ENCODE results near the gene VRK3.
"Not testable (repeated sequence)": the region's sequence is repeated elsewhere in the genome, so short reads cannot be mapped to it uniquely, and the experiment has no call there.

VRK3 gene, protein sequence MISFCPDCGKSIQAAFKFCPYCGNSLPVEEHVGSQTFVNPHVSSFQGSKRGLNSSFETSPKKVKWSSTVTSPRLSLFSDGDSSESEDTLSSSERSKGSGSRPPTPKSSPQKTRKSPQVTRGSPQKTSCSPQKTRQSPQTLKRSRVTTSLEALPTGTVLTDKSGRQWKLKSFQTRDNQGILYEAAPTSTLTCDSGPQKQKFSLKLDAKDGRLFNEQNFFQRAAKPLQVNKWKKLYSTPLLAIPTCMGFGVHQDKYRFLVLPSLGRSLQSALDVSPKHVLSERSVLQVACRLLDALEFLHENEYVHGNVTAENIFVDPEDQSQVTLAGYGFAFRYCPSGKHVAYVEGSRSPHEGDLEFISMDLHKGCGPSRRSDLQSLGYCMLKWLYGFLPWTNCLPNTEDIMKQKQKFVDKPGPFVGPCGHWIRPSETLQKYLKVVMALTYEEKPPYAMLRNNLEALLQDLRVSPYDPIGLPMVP

DNA sequence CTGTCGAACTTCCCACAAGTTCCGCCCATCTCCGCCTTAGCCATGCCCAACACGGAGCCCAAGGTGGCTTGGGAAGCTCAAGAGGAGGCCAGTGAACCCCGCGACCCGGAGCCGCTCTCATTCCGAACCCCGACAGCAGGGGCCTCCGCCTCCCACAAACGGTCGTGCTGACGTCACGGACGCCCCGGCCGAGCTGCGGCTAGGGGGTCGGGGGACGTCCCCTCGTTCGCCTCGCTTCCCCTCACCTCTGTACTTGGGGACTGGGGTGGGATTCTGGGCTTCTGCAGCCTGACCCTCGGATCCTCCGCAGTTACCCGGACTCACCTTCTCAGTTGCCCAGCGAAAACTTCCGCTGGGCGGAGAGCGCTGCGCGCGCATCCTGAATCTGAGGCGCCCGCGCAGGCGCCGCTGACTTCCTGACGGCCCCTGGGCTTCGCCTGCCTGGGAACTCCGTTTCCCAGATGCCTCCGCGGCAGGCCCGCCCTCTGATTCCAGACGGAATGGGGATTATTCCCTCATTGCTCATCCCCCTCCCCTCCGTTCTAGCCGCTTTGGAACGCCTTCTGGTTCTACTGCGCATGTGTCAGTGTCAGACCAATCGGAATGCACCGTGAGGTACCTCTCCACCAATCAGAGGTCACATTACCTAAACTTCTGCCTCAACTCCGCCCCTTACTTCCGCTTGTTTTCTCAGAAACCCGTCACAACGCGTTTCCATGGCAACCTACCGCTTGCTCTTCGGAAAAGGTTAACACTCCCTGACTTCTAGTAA lies at the start of gene VRK3:
Gene VRK3, minus strand, starts transcription at position 351 of the 772 bp plus-strand sequence. CDS start 9,210 bp downstream, outside the sequence.
- DNase-seq (ENCODE audit: low read depth): peak; percentile 100
- in situ Hi-C loops (cut with HindIII; ENCODE audit: low sequenced_read_pairs): no loop called here
- TF ChIP-seq, protein P1, sequence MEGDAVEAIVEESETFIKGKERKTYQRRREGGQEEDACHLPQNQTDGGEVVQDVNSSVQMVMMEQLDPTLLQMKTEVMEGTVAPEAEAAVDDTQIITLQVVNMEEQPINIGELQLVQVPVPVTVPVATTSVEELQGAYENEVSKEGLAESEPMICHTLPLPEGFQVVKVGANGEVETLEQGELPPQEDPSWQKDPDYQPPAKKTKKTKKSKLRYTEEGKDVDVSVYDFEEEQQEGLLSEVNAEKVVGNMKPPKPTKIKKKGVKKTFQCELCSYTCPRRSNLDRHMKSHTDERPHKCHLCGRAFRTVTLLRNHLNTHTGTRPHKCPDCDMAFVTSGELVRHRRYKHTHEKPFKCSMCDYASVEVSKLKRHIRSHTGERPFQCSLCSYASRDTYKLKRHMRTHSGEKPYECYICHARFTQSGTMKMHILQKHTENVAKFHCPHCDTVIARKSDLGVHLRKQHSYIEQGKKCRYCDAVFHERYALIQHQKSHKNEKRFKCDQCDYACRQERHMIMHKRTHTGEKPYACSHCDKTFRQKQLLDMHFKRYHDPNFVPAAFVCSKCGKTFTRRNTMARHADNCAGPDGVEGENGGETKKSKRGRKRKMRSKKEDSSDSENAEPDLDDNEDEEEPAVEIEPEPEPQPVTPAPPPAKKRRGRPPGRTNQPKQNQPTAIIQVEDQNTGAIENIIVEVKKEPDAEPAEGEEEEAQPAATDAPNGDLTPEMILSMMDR (IDR thresholded peaks at IDR 0.05; ENCODE audit: low read depth, low read length, missing control alignments): no peak
- H3K4me3 ChIP-seq (ENCODE audit: low read depth, low read length): peak within 1 kb of the TSS; percentile 94

DNA sequence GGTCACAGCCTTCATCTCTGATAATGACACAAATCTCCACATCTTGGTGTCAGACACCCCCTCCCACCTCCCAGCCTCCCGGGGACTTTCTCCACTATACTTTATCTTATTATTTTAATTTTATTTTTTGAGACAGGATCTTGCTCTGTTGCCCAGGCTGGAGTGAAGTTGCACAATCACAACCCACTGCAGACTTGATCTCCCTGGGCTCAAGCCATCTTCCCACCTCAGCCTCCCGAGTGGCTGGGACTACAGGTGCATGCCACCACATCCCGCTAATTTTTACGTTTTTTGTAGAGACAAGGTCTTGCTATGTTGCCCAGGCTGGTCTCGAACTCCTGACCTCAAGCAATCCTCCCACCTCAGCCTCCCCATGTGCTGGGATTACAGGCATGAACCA lies 43.2 kb upstream of the VRK3 start:
- DNase-seq (ENCODE audit: low read depth); in situ Hi-C loops (cut with HindIII; ENCODE audit: low sequenced_read_pairs); H3K4me3 ChIP-seq (ENCODE audit: low read depth, low read length): not testable (repeated sequence)

DNA sequence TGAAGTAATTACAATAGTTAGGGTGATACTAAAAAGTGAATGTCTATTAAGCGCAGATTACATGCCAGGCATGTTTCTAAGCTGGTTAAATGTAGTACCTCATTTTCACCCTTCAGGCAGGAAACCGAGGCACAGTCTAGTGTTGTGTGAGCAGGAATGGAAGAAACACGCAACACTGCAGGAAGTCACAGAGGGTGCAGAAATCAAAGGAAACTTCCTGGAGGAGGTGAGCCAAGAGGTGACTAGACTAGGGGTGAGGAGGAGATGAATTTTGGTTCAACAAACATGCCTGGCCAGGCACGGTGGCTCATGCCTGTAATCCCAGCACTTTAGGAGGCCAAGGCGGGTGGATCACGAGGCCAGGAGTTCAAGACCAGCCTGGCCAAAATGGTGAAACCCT lies 42.4 kb upstream of the VRK3 start:
- DNase-seq (ENCODE audit: low read depth): no peak
- TF ChIP-seq, protein P1 (IDR thresholded peaks at IDR 0.05; ENCODE audit: low read depth, low read length, missing control alignments): no peak
- in situ Hi-C loops (cut with HindIII; ENCODE audit: low sequenced_read_pairs): no loop called here
- H3K4me3 ChIP-seq (ENCODE audit: low read depth, low read length): no peak overlapping the region

DNA sequence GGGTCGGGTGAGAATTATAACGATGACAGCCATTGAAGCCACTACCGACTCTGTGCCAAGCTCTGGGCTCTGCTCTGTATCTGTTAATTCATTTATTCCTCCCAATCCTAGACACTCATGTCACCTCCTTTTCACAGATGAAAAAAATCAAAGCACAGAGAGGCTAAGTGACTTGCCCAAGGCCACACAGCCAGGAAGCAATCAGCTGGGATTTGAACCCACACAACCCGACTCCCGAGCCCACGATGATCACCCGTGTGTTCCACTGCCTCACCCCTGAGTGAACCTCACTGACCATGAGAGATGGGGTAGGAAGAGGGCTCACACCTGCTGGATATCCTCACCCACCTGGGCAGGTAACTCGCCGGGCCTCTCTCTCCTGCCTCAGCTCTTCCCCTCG lies 40.8 kb upstream of the VRK3 start:
- H3K4me3 ChIP-seq (ENCODE audit: low read depth, low read length): no peak overlapping the region
- DNase-seq (ENCODE audit: low read depth): no peak
- in situ Hi-C loops (cut with HindIII; ENCODE audit: low sequenced_read_pairs): no loop called here
- TF ChIP-seq, protein P1 (IDR thresholded peaks at IDR 0.05; ENCODE audit: low read depth, low read length, missing control alignments): no peak

DNA sequence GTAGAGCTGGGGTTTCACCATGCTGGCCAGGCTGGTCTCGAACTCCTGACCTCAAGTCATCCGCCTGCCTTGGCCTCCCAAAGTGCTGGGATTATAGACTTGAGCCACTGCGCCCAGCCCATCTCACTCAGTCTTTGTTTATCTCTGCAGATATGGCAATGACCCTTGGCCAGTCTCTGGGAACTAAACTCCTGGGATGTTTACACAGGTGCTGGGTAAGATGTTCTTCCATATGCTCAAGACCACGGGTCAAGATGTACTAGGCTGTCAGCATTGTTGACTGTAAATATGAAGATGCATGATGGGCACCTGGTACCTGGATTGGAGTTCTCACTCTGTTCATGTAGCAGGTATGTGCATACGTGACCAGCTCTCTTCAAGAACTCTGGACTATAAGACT lies 36.5 kb upstream of the VRK3 start:
- in situ Hi-C loops (cut with HindIII; ENCODE audit: low sequenced_read_pairs): no loop called here
- TF ChIP-seq, protein P1 (IDR thresholded peaks at IDR 0.05; ENCODE audit: low read depth, low read length, missing control alignments): no peak
- no peak overlapping the region for H3K4me3 ChIP-seq (ENCODE audit: low read depth, low read length)
- no peak for DNase-seq (ENCODE audit: low read depth)

DNA sequence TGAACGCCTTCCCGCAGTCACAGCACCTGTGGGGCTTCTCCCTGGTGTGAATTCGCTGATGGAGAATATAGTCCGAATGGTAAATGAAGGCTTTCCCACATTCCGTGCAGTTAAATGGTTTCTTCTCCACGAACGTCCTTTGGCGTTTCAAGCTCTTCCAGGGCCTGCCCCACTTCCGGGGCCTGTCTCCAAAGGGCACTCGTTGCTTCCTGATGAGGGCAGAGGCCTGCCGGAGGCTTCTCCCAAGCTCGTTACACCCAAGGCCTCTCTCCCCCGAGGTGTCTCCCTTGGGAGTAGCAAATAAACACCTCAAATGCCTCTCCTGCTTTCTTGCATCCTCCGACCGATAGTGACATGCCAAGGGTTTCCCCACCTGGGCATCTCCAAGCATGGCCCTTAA lies 34.9 kb upstream of the VRK3 start:
- in situ Hi-C loops (cut with HindIII; ENCODE audit: low sequenced_read_pairs): no loop called here

More for the DNA sequence above, 34.9 kb upstream of the VRK3 start:
- DNase-seq (ENCODE audit: low read depth): no peak
- TF ChIP-seq, protein P1 (IDR thresholded peaks at IDR 0.05; ENCODE audit: low read depth, low read length, missing control alignments): no peak
- H3K4me3 ChIP-seq (ENCODE audit: low read depth, low read length): no peak overlapping the region
